HG03039 (cell line): ENCODE data around the gene ATP2A3.

Experiments
- ATAC-seq: cut with Tn5 transposase; IDR thresholded peaks from one replicate; pipeline ENCODE4 v1.9.1; 2021; ENCODE audit warnings: mild to moderate bottlenecking, moderate library complexity; ENCODE audit not compliant: unreplicated experiment

The ATP2A3 gene

DNA sequence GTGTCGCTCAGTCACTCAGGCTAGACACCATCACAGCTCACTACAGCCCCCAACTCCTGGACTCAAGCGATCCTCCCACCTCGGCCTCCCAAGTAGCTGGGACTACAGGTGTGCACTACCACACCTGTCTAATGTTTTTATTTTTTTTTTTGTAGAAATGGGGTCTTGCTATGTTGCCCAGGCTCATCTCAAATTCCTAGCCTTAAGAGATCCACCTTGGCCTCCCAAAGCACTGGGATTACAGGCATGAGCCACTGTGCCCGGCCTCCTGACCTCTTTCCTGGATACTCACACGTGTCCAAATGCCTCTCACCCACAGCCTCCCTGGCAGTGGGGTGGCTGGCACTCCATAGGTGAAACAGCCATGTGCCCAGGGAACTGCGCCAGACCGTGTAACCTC is 88.9 kb downstream of the ATP2A3 start:
- ATAC-seq = no peak
